Hippocampal formation (tissue), 2 donors: ENCODE data around the gene OCA2.

Source experiments
- DNase-seq, 2 donors: peaks; one replicate each; lab custom pipeline; 2025; lab: John Stamatoyannopoulos, UW

OCA2 gene

DNA sequence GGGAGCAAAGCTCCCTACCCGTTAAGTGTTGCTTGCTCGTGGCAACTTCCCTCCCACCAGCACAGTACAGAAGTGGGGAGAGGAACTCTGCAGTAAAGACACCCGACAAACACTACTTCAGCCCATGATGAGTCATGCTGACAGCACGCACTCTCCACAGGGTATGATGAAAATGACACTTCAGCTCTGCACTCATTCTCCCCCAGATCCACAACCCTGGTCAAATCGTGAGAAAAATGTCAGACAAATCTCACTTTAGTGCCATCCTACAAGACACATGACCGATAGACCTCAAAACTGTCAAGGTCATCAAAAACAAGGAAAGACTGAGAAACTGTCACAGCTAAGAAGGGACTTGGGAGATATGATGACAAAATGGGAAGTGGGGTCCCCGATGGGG is 278.9 kb downstream of the OCA2 start:
- no peak for DNase-seq

GRCh38 chr15:27817258-27817657 is 281.9 kb downstream of the OCA2 start:
- DNase-seq: no peak

DNA sequence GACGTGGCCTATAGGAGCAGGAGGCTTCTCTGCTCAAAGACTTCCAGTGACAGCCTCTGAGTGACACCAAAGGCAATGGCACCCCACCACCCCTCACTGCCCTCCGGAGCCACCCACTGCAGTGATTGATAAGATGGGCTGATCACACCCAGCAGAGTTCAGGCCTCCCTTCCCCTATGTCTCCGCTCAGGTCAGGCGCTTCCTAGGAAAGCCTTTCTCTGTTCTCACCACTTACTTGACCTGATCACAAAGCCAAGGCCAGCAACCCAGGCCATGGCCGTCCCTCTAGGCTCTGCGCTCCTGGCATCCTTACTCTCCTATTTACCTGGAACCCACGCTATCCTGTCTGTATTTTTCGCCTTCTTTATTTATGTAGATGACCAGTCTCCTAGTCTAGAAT is 282.3 kb downstream of the OCA2 start:
- DNase-seq: no peak

- DNase-seq: no peak
These were observed 284.1 kb downstream of the OCA2 start for GRCh38 chr15:27815035-27815434.

GRCh38 chr15:27813139-27813538 is 286.0 kb downstream of the OCA2 start:
- DNase-seq: no peak

- DNase-seq: no peak
These were observed 290.9 kb downstream of the OCA2 start for GRCh38 chr15:27808182-27808581.

DNA sequence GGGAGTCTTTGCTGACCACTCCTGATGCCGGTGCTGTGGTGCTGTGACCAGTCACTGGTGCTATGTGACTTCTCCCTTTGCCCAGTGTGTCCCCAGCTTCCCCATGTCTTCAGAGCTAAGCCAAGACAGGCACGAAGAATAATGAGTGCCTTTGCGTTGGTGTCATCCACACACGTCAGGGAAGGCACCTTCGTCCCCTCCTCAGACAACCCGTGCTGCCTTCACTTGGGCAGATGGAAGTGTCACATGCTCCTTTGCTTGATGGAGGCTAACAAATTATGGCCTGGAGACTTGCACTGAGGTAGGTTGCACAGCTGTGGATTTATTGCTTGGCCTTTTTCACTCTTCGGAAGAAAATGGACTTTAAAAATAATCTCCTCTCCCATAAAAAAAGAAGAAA is 291.8 kb downstream of the OCA2 start:
- no peak for DNase-seq

DNA sequence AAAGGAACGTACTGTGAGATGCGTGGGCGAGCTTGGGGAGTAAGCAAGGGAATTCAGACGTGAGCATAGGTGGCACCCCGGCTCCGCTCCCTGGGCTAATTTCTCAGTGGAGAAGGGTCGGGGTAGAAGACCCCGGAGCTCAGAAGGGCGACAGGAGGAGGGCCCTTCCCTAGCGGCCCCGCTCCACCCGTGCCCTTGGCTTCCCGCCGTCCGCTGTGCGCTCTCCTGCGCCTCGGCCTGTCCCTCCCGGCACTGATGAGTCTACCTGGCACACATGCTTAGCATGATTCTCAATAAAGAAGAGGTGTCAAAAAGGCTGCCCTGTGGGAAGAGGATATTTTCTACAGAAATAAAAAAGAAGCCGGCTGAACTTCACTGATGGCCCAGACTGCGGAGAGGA is 292.7 kb downstream of the OCA2 start:
- DNase-seq: no peak

DNA sequence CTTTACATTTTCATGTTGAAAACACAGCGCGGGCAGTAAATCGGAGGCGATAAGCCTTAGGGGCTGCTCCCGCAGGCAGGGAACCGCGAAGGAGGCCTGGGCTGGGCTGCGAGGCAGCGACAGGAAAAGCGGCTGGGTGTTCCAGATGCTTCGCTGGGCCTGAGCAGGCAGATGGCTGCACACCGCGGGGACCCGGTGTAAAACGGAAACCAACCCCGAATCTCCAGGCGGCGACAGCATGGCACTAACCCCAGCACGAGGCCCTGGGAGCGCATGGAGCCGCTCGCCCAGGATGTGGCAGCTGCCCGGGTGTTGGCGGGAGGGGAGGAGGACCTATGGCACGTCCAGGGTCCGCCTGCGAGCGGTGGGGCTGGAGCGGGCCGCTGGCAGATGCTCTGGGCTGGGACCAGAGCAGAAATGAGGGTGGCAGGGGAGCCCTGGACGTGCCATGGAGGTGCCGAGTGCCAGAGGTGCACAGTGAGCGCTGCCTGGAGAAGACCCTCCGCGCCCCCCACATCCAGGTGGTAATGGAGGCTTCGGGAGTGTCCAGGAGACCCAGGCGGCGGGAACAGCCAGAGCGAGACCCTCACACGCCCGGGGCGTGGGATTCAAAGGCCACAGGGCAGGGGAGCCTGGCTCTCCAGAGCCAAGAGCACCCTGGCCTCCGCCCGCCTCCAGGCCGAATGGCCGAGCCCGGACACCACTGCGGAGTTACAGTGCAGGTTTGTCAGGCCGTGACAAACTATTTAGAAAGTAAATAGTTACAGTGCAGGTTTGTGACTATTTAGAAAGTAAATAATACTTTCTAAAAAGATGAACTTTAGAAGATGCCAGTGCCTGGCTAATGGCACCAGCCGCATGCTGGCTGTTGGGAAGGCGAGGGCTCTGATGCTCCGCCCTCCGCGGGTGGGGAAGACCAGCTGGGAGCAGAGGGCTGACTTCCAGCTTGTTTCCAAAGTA is 293.6 kb downstream of the OCA2 start:
- no peak for DNase-seq

GRCh38 chr15:27804569-27805260 is 294.4 kb downstream of the OCA2 start:
- no peak for DNase-seq

DNA sequence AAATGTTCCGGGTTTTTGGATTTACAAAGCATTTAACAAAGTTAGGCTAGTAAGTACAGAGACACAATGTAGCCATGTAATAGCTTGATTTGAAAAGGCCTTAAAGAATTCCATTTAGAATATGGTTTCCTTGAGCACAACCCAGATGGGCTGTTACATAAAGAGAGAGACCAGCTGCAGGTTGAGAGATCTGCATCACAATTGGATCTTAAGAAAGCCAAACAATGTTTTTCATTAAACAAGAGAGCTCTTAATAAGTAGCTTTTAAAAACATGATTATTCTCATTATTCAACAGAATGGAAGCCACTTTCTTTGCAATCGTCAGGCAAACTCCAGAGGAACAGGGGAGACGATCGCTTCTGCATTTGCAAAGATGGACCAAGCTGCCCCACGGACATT is 300.3 kb downstream of the OCA2 start:
- no peak for DNase-seq

GRCh38 chr15:27797765-27798164 is 301.4 kb downstream of the OCA2 start:
- DNase-seq: no peak

DNA sequence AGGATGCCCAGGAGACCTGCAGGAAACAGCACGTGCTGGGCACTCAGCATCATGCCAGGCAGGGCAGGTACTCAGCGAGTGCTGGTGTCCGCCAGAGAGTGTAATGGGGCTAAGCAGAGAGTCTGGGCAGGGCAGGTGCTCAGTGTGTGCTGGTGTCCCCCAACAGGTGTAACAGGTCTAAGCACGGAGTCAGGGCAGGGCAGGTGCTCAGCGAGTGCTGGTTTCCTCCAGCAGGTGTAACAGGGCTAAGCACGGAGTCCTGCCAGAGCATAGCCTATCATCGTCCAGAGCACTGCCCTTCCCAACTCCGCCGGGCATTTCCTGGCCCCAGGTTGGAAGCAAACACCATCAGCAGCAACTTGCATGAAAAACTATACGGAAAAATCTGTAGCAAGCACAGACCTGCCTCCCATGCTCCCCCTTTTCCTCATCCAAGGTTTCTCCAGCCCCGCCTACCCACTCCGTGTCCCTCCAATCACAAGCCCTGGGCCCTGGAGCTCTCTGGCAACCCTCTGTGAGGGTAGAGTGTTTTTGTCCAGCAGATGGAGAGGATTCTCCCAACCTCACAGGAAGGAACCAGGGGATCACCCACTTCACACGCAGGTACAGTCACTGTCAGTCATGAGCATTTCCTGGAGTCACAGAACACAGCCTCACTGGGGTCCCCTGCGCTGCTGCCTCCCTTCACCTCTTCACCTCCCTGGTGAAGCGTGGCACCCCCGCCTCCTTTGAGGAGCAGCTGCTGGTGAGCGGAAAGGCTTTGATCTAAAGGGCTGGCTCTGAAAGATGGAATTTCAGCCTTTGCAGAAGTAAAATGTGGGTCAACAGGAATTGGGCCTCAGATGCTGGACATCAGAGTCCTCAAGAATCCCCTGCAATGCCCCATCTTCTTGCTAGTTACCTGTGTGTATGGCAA is 302.5 kb downstream of the OCA2 start:
- no peak for DNase-seq

DNA sequence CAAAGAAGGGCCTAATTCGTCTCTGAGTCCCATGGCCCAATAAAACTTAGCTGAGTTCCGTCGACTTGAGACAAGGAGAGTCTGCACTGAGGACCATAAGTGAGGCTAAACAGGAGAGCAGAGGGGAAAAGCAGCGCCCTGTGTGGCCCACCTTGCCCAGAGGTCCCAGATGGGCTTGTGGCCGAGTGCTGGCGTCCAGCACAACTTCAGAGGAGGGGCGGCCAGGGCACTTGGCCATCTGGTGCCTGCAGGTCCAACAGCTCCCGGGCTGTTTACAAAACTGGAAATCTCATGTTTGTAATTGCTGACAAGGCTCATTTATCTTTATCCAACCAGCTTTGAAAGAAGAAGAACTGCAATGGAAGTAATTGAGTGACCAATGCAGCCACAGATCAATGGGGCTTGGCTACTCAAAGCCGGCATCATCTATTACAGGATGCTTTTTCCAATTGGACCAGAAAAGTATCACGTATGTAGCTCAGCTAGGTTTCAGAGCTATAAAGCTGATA is 306.3 kb downstream of the OCA2 start:
- no peak for DNase-seq

GRCh38 chr15:27790270-27790669 is 308.8 kb downstream of the OCA2 start:
- DNase-seq: no peak

DNA sequence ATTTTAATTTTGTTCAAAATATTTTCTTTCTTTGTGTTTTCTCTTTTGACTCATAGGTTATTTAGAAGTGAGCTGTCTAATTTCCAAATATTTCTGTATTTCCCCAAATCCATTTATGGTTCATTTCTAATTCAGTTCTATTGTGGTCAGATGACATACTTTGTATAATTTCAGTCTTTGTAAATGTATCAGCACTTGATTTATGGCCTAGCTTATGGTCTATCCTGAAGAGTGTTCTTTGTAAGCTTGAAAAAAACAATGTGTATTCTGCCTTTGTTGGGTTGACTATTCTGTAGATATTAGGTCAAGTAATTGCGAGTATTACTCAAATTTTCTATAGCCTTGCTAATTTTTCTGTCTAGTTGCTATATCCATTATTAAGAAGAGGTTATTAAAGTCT is 311.2 kb downstream of the OCA2 start:
- no peak for DNase-seq

DNA sequence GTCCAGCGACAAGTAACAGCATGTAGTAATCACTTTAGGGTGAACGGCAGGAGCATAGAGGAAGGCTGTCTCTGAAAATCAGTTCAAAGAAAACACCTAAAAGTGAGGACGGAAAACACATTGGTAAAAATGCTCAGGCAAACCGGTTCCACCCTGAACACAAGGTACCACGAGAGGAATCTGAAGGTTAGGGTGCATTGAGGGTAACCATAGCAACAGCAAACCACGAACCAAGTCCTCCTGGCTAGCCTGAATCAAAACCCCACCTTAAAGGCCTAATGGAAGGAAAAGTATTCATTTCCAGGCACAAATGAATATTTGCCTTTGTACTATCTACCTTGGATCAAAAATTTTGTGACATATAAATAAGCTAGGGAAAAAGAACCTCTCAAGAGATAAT is 315.0 kb downstream of the OCA2 start:
- no peak for DNase-seq

DNA sequence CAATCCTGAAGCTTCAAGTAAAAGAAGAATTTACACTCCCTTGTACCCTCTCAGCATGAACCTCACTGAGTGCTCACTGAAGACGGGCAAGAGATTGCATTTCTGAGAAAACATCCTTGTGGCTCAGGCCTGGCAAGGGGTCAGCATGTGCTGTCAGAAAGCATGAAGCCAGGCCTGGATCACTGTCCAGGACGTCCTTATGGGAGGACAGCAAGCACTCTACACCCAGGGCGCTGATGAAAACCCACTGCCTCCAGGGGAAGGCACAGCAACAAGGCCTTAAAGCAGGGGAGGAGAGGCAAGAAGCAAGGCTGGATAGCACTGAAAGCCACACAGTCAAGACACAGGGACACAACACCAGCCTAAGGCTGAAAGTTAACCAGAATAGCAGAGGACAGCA is 315.4 kb downstream of the OCA2 start:
- DNase-seq: no peak

- no peak for DNase-seq
These were observed 317.0 kb downstream of the OCA2 start for GRCh38 chr15:27782125-27782524.

DNA sequence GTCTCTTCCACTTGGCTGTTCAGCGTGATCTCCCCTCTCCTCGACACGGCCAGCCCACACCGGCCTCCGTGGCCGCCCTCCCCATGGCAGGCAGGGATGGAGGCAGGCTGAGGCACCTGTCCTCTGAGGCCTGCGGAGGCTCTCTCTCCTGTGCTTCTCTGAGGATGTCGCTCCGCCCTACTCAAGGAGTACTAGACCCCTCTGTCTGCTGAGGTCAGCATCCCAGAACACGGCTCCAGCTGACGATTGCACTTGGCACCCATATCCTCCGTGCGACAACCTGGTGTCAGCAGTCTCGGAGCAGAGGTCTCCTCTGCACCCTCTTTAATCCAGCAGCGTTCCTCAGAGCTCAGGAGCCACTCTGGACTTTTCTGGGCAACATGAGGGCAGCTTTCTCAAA is 322.6 kb downstream of the OCA2 start:
- DNase-seq: no peak

DNA sequence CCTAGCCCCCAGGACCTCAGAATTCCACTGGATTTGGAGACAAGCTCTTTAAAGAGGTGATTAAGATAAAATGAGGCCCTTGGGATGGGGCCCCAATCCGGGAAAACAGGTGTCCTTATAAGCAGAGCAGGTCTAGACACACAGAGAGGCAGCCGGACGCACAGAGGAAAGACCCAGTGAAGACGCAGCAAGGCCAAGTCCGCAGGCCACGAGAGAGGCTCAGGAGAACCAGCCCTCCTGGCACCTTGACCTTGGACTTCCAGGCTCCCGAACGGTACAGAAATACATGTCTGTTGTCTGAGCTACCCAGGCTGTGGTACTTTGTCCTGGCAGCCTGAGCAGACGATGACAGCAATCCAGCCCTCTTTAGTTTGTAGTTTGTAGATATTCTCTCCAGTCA is 324.5 kb downstream of the OCA2 start:
- no peak for DNase-seq

- no peak for DNase-seq
These were observed 324.9 kb downstream of the OCA2 start for GRCh38 chr15:27774191-27774590.
